Activated CD4-positive, alpha-beta T cell treated with anti-CD3 and anti-CD28 coated beads, Interleukin-2, amount 50 U/mL, for 16 hours (primary cell): Measurements from ENCODE around the gene SRGAP3.

Experiments
- DNase-seq: peaks from one replicate; pipeline ENCODE4 v3.0.0-alpha.2; 2020

Gene SRGAP3

GRCh38 chr3:9169956-9170850 lies 79.2 kb downstream of the SRGAP3 start:
- peak; percentile 54 for DNase-seq

GRCh38 chr3:9169326-9169725 lies 80.1 kb downstream of the SRGAP3 start:
- no peak for DNase-seq

DNA sequence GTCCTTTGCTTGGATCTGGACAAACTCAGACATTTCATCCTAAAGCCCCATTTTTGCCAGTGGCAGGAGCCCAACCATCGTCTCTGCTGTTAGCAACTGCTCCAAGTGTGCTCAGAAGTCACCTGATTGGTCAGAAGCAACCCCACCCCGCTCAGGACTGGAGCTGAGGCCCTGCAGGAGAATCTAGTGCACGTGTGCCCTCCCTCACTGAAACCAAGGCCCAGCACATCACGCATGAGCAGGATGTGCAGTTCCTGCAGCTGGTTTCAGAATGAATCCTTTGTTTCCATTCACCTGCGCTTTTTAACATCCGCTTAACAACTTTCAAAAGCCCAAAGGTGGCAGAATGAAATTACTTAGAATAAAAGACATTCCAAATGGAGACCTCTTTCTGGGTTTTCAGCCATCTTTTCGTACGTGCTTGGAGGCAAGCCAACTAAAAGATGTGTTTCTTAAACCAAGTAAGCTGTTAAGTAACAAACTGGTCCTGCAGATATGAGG lies 81.2 kb downstream of the SRGAP3 start:
- DNase-seq = peak; percentile 91

GRCh38 chr3:9167222-9167621 lies 82.2 kb downstream of the SRGAP3 start:
- DNase-seq = no peak

DNA sequence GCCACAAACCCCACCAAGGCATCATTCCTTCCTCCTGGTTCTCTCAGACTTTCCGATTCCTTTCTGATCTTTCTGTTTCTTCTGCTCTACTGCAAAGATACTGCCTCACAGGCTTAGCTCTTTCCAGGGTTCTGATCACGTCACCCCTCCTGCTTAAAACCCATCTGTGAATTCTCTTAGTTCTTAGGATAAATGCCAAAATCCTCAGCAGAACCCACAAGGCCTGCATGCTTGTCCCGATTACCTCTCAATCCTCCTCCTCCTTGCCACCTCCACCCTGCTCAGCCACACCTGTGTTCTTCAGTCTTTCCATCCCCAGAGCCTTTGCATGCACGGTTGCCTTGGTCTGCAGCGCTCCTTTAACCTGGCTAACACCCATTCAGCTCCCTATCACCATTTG lies 84.0 kb downstream of the SRGAP3 start:
- DNase-seq = no peak

- no peak for DNase-seq
Observed at GRCh38 chr3:9163289-9163688, 86.2 kb downstream of the SRGAP3 start.

GRCh38 chr3:9161811-9162210 lies 87.6 kb downstream of the SRGAP3 start:
- DNase-seq = no peak

GRCh38 chr3:9161298-9161697 lies 88.1 kb downstream of the SRGAP3 start:
- DNase-seq = no peak

- no peak for DNase-seq
Observed at GRCh38 chr3:9158865-9159630, 90.4 kb downstream of the SRGAP3 start.

DNA sequence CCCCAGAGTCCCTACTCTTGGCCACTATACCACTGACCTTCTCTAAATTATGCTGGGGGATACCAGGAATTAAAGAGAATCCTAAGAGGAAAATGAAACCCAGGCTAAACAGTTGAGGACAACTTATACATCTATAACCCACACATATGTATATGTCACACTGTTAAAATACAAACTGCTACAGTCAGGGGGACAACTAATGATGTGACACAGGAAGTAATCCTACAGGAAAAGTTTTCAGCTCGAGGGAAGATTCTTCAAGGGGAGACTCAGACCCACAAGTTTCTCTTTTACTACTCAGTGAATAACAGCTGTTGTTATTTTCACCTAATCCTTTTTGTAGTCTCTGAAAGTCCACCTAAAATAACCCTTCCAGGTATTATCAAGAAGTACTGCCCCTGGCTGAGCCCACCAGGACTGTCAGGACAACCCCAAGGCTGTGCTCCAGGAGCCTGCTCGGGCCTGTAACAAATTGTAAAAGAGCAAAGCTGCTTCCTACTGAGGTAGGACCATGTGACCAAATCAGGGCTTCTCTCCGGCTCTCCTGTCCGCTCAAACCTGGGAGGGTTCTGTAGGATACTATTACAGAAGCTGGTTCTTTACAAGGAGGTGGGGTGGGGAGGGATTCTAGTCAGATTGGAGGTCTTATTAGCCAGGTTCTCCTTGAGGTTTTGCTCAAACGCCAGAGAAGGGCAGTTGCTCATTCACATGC lies 91.6 kb downstream of the SRGAP3 start:
- DNase-seq = no peak

DNA sequence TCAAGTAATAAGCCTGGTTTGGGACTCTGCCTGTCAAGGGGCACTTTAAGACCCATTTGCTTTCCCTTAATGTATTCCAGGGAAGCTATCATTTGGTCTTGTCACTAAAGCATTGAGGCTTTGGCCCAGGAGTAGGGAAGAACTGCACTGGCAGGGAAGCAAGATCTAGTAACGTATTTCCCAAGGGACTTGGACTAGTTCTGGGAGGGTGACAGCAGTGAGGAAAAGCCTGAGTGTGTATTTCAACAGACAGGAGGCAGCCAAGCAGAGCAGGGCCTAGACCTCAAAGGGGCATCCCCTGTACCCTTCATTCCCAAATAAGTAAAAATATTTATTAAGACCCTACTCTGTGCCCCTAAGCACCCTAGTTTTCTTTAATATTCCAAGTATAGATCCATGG lies 92.8 kb downstream of the SRGAP3 start:
- DNase-seq = no peak

DNA sequence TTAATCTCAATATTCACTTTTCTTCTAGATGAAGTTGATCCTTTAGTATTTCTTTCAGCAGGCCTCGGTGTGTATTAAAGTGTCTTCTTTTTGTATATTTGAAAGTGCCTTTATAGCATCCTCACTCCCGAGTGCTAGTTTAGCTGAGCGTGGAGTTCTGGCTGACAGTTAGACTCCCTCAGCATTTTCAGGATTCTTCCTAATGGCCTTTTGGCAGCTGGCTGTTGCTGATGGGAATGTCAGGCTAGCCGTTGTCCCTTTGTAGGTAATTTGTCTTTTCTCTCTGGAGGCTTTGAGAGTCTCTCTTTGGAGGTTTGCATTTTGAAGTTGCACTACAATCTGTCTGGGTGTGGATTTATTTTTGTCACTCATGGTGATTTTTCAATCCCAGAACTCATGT lies 94.4 kb downstream of the SRGAP3 start:
- DNase-seq = no peak

DNA sequence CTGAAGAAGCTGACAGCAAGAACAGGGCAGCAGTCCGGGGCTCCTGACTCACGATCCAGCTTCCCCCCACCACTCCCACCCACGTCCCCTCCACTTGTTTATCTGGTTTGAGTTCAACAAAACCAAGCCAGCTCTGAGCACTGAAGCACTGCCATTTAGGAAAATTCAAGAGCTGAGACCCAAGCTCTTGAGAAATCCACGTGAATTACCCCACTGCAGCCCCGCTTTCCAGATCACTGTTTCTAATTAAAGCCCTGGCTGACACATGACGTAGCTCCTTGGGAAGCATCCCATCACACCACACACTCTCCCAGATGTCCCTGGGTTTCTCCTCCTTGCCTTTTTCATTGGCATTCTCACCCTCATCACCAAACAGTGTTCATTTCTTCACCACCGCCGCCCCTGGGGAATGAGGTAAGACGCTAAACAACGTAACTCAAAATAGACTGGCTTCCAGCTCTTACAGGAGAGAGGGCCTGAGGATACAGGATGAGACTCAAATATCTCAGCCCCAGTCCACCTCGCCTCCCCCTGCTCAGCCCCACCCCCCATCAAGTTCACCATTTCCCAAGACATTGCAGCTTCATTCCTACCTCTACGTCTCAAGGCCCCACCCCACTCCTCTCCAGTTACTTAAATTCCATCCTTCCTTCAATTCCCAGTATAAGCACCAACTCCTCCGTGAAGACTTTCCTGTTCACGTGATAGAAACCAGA lies 95.4 kb downstream of the SRGAP3 start:
- DNase-seq = no peak

GRCh38 chr3:9151240-9151639 lies 98.2 kb downstream of the SRGAP3 start:
- DNase-seq = no peak

GRCh38 chr3:9149566-9149965 lies 99.9 kb downstream of the SRGAP3 start:
- no peak for DNase-seq

GRCh38 chr3:9147896-9148266 lies 101.6 kb downstream of the SRGAP3 start:
- no peak for DNase-seq

DNA sequence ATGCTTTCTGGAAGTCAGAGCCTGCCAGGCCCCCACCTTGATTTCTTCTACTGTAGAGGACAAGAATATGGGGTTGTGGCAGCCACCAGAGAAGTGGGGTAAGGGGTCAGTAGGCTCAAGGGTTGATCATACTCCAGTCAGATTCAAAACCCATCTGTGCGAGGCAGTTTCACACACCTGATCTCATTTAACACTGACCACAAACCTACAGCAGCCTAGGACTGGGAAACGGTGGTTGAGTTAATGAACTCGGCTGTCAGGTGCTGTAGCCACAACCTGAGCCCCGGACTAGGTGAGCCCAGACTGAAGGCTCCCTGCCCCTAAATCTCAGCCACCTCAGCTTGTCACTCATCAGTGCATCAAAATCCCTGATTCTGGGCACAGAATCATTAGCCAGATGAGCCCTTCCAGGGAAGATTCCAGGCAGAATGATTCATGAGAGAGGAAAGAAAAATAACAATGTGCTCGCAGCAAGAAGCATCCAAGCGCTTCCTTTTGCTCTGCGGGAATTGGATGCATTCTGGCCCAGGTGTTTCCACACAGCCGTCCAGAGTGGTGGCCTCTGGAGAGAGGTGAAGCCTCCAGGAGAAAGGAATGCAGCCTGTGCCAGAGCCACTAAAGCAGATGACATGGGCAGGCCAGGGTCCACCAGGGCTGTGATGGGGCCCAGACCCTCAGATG lies 102.1 kb downstream of the SRGAP3 start:
- DNase-seq = no peak

GRCh38 chr3:9146367-9147071 lies 102.9 kb downstream of the SRGAP3 start:
- DNase-seq = no peak

- DNase-seq = no peak
Observed at GRCh38 chr3:9143184-9143583, 106.3 kb downstream of the SRGAP3 start.

DNA sequence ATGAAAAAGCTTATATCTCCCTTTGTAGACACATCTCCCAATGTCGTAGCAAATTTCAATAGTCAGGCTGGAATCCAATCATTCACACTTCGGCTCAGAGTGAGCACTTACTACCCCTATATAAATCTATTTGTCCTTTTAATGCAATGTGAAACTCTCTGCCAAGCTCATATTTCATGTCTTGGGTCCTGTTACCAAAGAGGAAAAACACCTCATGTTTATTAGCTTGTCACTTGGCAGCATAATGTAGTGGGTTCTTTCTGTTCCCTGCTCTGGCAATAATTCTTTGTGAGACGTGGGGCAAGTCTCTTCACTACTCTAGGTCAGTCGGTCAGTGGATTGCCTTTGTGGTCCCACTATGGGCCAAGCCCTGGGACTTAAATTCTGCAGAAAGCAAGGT lies 107.1 kb downstream of the SRGAP3 start:
- DNase-seq = no peak

DNA sequence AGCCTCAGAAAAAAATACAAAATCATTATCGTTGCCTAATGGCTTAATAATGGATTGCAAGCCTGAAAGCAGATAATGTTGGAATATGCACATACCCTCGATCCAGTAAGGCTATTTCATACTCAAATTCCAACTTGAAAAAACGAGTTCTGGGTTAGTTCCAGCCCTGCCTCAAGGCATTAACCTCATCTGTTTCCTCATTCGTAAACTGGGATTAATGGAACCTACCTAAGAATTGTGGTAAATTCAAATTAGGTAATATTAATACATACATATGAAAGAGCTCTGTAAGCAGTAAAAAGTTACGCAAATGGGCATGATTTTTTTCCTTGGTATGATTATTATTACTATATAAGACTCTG lies 107.5 kb downstream of the SRGAP3 start:
- no peak for DNase-seq

- no peak for DNase-seq
Observed at GRCh38 chr3:9139366-9139765, 110.1 kb downstream of the SRGAP3 start.
